Measurements from ENCODE around the gene C8B.

DNA sequence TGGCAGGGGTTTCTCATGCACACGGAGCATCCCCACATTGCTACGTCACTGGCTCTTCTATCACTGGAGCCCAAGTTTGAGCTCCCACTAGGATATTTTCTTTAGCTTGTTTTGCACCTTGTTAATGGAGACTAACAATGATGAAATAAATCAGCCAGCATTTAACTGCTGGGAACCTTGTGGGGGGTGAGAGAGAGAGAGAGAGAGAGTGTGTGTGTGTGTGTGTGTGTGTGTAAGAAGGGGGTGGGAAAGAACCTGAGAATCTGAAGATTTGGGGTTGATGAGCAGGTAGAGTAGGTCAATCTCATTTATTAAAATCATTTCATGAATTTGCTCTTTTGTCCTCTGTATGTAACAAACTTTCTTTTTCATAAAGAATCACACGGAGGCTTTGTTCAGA, 624 bp downstream of the C8B start:
- TF ChIP-seq, protein P1, sequence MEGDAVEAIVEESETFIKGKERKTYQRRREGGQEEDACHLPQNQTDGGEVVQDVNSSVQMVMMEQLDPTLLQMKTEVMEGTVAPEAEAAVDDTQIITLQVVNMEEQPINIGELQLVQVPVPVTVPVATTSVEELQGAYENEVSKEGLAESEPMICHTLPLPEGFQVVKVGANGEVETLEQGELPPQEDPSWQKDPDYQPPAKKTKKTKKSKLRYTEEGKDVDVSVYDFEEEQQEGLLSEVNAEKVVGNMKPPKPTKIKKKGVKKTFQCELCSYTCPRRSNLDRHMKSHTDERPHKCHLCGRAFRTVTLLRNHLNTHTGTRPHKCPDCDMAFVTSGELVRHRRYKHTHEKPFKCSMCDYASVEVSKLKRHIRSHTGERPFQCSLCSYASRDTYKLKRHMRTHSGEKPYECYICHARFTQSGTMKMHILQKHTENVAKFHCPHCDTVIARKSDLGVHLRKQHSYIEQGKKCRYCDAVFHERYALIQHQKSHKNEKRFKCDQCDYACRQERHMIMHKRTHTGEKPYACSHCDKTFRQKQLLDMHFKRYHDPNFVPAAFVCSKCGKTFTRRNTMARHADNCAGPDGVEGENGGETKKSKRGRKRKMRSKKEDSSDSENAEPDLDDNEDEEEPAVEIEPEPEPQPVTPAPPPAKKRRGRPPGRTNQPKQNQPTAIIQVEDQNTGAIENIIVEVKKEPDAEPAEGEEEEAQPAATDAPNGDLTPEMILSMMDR (IDR thresholded peaks at IDR 0.05) = no peak
- no peak for TF ChIP-seq POLR2AphosphoS5 (IDR thresholded peaks at IDR 0.05)
